NCI-H1436 treated with DMSO at 0.1 percent for 48 hours (cell line): Measurements from ENCODE around the gene SIK3.

Experiments used
- DNase-seq: peaks from one replicate; lab custom pipeline; 2025; lab: John Stamatoyannopoulos, UW

Gene SIK3

GRCh38 chr11:116793772-116794097 lies 304.5 kb downstream of the SIK3 start:
- DNase-seq = no peak
